H9 (cell line): Measurements from ENCODE around the gene PAEP. TPM values are rescaled to one million over a fixed set of nuclear protein-coding genes. Genes with fewer than 3 reads are reported as not detected.

ENCODE experiments used
- DNase-seq: peaks from one replicate; pipeline ENCODE4 v3.0.0-alpha.2; 2017
- H2AFZ ChIP-seq: one replicate; pipeline ENCODE4 v1.6.1; 2013; ENCODE audit warnings: mild to moderate bottlenecking, low read length, control low read depth, moderate library complexity
- H2AK5ac ChIP-seq: 2 replicates; pipeline ENCODE4 v1.6.1; 2013; ENCODE audit warnings: low read length, control low read depth, mixed read lengths; ENCODE audit not compliant: insufficient read length
- H2BK120ac ChIP-seq: one replicate; pipeline ENCODE4 v1.6.1; 2013; ENCODE audit warnings: low read depth, mild to moderate bottlenecking, low read length, control low read depth, inconsistent platforms; ENCODE audit not compliant: poor library complexity, severe bottlenecking
- H2BK12ac ChIP-seq: 2 replicates; pipeline ENCODE4 v1.6.1; 2013; ENCODE audit warnings: low read length, control low read depth, mixed read lengths, low read depth; ENCODE audit not compliant: insufficient read length
- H2BK15ac ChIP-seq: 2 replicates; pipeline ENCODE4 v1.6.1; 2013; ENCODE audit warnings: low read depth, low read length, control low read depth
- H2BK20ac ChIP-seq: one replicate; pipeline ENCODE4 v1.6.1; 2013; ENCODE audit warnings: low read depth, mild to moderate bottlenecking, low read length, control low read depth, inconsistent platforms; ENCODE audit not compliant: poor library complexity, severe bottlenecking
- H2BK5ac ChIP-seq: 2 replicates; pipeline ENCODE4 v1.6.1; 2013; ENCODE audit warnings: low read length, control low read depth, mixed read lengths; ENCODE audit not compliant: insufficient read length
- H3K14ac ChIP-seq: 2 replicates; pipeline ENCODE4 v1.6.1; 2013; ENCODE audit warnings: low read length, control low read depth; ENCODE audit not compliant: insufficient read depth
- H3K18ac ChIP-seq: 2 replicates; pipeline ENCODE4 v1.6.1; 2013; ENCODE audit warnings: low read depth, mild to moderate bottlenecking, mixed read lengths, low read length, control low read depth; ENCODE audit not compliant: insufficient read length
- H3K23ac ChIP-seq: 2 replicates; pipeline ENCODE4 v1.6.1; 2013; ENCODE audit warnings: low read length, control low read depth, mixed read lengths, low read depth; ENCODE audit not compliant: insufficient read length
- H3K23me2 ChIP-seq: 2 replicates; pipeline ENCODE4 v1.6.1; 2013; ENCODE audit warnings: low read depth, mild to moderate bottlenecking, mixed read lengths, low read length, control low read depth; ENCODE audit not compliant: insufficient read length, poor library complexity, severe bottlenecking
- H3K27ac ChIP-seq: 2 replicates; pipeline ENCODE4 v1.5.1; 2013; ENCODE audit warnings: low read length, control low read depth, mixed read lengths, low read depth; ENCODE audit not compliant: insufficient read length
- H3K27me3 ChIP-seq: 2 replicates; pipeline ENCODE4 v1.6.1; 2013; ENCODE audit warnings: low read length, control low read depth, inconsistent platforms; ENCODE audit not compliant: insufficient read depth
- H3K4ac ChIP-seq: 2 replicates; pipeline ENCODE4 v1.6.1; 2013; ENCODE audit warnings: low read depth, mild to moderate bottlenecking, control low read depth, inconsistent platforms, low read length, moderate library complexity
- H3K4me1 ChIP-seq: 2 replicates; pipeline ENCODE4 v1.6.1; 2013; ENCODE audit warnings: low read length, control low read depth, inconsistent platforms; ENCODE audit not compliant: insufficient read depth
- H3K4me2 ChIP-seq: 2 replicates; pipeline ENCODE4 v1.6.1; 2013; ENCODE audit warnings: low read length, control low read depth, mixed read lengths; ENCODE audit not compliant: insufficient read length, insufficient read depth
- H3K56ac ChIP-seq: 2 replicates; pipeline ENCODE4 v1.6.1; 2013; ENCODE audit warnings: low read depth, mild to moderate bottlenecking, mixed read lengths, low read length, control low read depth; ENCODE audit not compliant: insufficient read length
- H3K79me1 ChIP-seq: 2 replicates; pipeline ENCODE4 v1.6.1; 2013; ENCODE audit warnings: low read depth, mild to moderate bottlenecking, moderate library complexity, low read length, control low read depth, inconsistent platforms; ENCODE audit not compliant: insufficient read depth, poor library complexity, severe bottlenecking
- H3K79me2 ChIP-seq: 2 replicates; pipeline ENCODE4 v1.6.1; 2013; ENCODE audit warnings: low read length, control low read depth, inconsistent platforms; ENCODE audit not compliant: insufficient read depth
- H3K9ac ChIP-seq: 2 replicates; pipeline ENCODE4 v1.6.1; 2013; ENCODE audit warnings: low read length, control low read depth, mixed read lengths; ENCODE audit not compliant: insufficient read length; ENCODE audit errors: extremely low read depth
- H3K9me3 ChIP-seq: one replicate; pipeline ENCODE4 v1.6.1; 2013; ENCODE audit warnings: low read depth, low read length, inconsistent platforms; ENCODE audit not compliant: control insufficient read depth
- H3T11ph ChIP-seq: one replicate; pipeline ENCODE4 v1.6.1; 2013; ENCODE audit warnings: mild to moderate bottlenecking, low read length, control low read depth, inconsistent platforms
- H4K20me1 ChIP-seq: one replicate; pipeline ENCODE4 v1.6.1; 2013; ENCODE audit not compliant: control insufficient read depth, insufficient read length, insufficient read depth
- H4K5ac ChIP-seq: 2 replicates; pipeline ENCODE4 v1.6.1; 2013; ENCODE audit warnings: low read depth, mild to moderate bottlenecking, mixed read lengths, low read length, control low read depth; ENCODE audit not compliant: insufficient read length
- H4K8ac ChIP-seq: replicated peaks from 2 replicates; pipeline ENCODE4 v1.6.1; 2013; ENCODE audit warnings: low read length, control low read depth, mixed read lengths, low read depth; ENCODE audit not compliant: insufficient read length
- H4K91ac ChIP-seq: 2 replicates; pipeline ENCODE4 v1.6.1; 2013; ENCODE audit warnings: low read depth, mild to moderate bottlenecking, moderate library complexity, mixed read lengths, low read length, control low read depth; ENCODE audit not compliant: insufficient read length
- H3K27ac Mint-ChIP-seq, 3 experiments: 2 replicates in 2 of 3; 3 replicates in 1 of 3; pipeline ENCODE4 v1.8.0; 2020 to 2021; ENCODE audit warnings: mixed read lengths in 3 of 3, mild to moderate bottlenecking in 1 of 3, moderate library complexity in 1 of 3
- H3K27me3 Mint-ChIP-seq: 2 replicates; pipeline ENCODE4 v1.8.0; 2021; ENCODE audit warnings: low read depth, mild to moderate bottlenecking, moderate library complexity, mixed read lengths
- H3K36me3 Mint-ChIP-seq, 3 experiments: 2 replicates in 2 of 3; 3 replicates in 1 of 3; pipeline ENCODE4 v1.8.0; 2020 to 2021; ENCODE audit warnings: low read depth in 3 of 3, mixed read lengths in 3 of 3; ENCODE audit not compliant: insufficient read depth in 1 of 3
- H3K4me1 Mint-ChIP-seq, 2 experiments: 2 replicates each; pipeline ENCODE4 v1.8.0; 2020; ENCODE audit warnings: mixed read lengths in 2 of 2
- H3K4me3 Mint-ChIP-seq, 2 experiments: 2 replicates in 1 of 2; 3 replicates in 1 of 2; pipeline ENCODE4 v1.8.0; 2020 to 2021; ENCODE audit warnings: mild to moderate bottlenecking in 2 of 2, mixed read lengths in 2 of 2, moderate library complexity in 1 of 2
- H3K9me3 Mint-ChIP-seq, 2 experiments: 2 replicates in 1 of 2; 3 replicates in 1 of 2; pipeline ENCODE4 v1.8.0; 2020; ENCODE audit warnings: mild to moderate bottlenecking in 2 of 2, mixed read lengths in 2 of 2, moderate library complexity in 1 of 2
- CTCF ChIP-seq: fragments of 200-600 bp; sonication (generic); conservative IDR thresholded peaks from 3 replicates; pipeline ENCODE4 v1.8.0; 2021; ENCODE audit warnings: antibody characterized with exemption, mild to moderate bottlenecking
- WGBS: extraction: QIAGEN DNeasy Blood & Tissue Kit; methylation state at CpG from one replicate; pipeline ENCODE4 v1.1.7; 2013; ENCODE audit warnings: missing lambda C conversion rate, low lambda C conversion rate, mixed read lengths; ENCODE audit not compliant: insufficient read length; ENCODE audit errors: extremely low coverage; 5-methylcytosine and 5-hydroxymethylcytosine counted together
- total RNA-seq: library from RNA; stranded (reverse); gene quantifications from 2 replicates; pipeline ENCODE4 v1.2.1, GENCODE V29; 2021

The PAEP gene
- total RNA-seq, 1 experiment from 2014 or later, result not detected

- Histone ChIP-seq H3K4me2 (no peak overlapping the region), H4K91ac (no peak overlapping the region), H3K56ac (no peak overlapping the region), H4K5ac (no peak overlapping the region), H4K8ac (no peak overlapping the region), H3K4me1 (no peaks in the 10 kb centered on the region; the same call in 1 of the 2 replicates), H2BK12ac (no peak overlapping the region), H3K79me2 (no peaks in the 10 kb centered on the region), H3T11ph (no peak overlapping the region), H3K79me1 (no peaks in the 10 kb centered on the region), H2AK5ac (no peak overlapping the region), H4K20me1 (no peaks in the 10 kb centered on the region), H3K27ac (no peak overlapping the region), H2BK20ac (no peak overlapping the region), H3K23me2 (no peaks in the 10 kb centered on the region), H3K9me3 (no peaks in the 10 kb centered on the region), H3K27me3 (no peaks in the 10 kb centered on the region), H2BK15ac (no peak overlapping the region), H2BK120ac (no peak overlapping the region), H3K4ac (no peak overlapping the region), H3K18ac (no peak overlapping the region), H2BK5ac (no peak overlapping the region), H3K9ac (no peak overlapping the region), H2AFZ (no peak overlapping the region), H3K14ac (no peak overlapping the region), H3K23ac (no peak overlapping the region)
- Mint-ChIP-seq H3K27ac (no peak overlapping the region), H3K36me3 (peaks cover 8% of the 10 kb centered on the region in 3 experiments; a peak in 6 of 7 replicates), H3K4me1 (peaks cover 9 to 11% of the 10 kb centered on the region in 2 experiments), H3K27me3 (peaks cover 3% of the 10 kb centered on the region; the same call in 1 of the 2 replicates), H3K9me3 (peaks cover 9 to 12% of the 10 kb centered on the region in 2 experiments), H3K4me3 (no peak overlapping the region)
- DNase-seq, result no peak
- WGBS, result no CpG with 5 or more reads among the region's 3 CpGs
- TF ChIP-seq CTCF, result no peak
Observed at GRCh38 chr9:135570456-135570855, 8.9 kb downstream of the PAEP start.
